Tongue (tissue), 2 donors: Measurements from ENCODE around the gene AP1B1. TPM values are rescaled to one million over a fixed set of nuclear protein-coding genes. Genes with fewer than 3 reads are reported as not detected.

ENCODE experiments used
- DNase-seq: peaks from one replicate; pipeline ENCODE4 v3.0.0-alpha.2; 2015
- total RNA-seq: library from RNA; depleted of rRNA; stranded (reverse); fragments of >200 nt; gene quantifications from one replicate; pipeline ENCODE4 v1.2.3, GENCODE V29; 2014

The AP1B1 gene
- total RNA-seq, 1 donor from 2014 or later, result 34.7 TPM

- DNase-seq, result no peak
Observed at GRCh38 chr22:29331658-29332300, 56.6 kb downstream of the AP1B1 start.

- no peak for DNase-seq
Observed at GRCh38 chr22:29331213-29331612, 57.2 kb downstream of the AP1B1 start.

GRCh38 chr22:29330753-29331152 lies 57.6 kb downstream of the AP1B1 start:
- DNase-seq, result no peak

GRCh38 chr22:29330291-29330690 lies 58.1 kb downstream of the AP1B1 start:
- DNase-seq, result no peak

- no peak for DNase-seq
Observed at GRCh38 chr22:29329581-29329980, 58.8 kb downstream of the AP1B1 start.

GRCh38 chr22:29328566-29329500 lies 59.5 kb downstream of the AP1B1 start:
- peak; percentile 93 for DNase-seq

GRCh38 chr22:29328055-29328454 lies 60.3 kb downstream of the AP1B1 start:
- DNase-seq, result no peak

GRCh38 chr22:29327089-29327764 lies 61.1 kb downstream of the AP1B1 start:
- DNase-seq, result no peak

GRCh38 chr22:29326481-29326880 lies 61.9 kb downstream of the AP1B1 start:
- no peak for DNase-seq

- no peak for DNase-seq
Observed at GRCh38 chr22:29325785-29326315, 62.5 kb downstream of the AP1B1 start.

- no peak for DNase-seq
Observed at GRCh38 chr22:29325356-29325755, 63.0 kb downstream of the AP1B1 start.

- DNase-seq, result no peak
Observed at GRCh38 chr22:29323641-29324040, 64.7 kb downstream of the AP1B1 start.

- no peak for DNase-seq
Observed at GRCh38 chr22:29320546-29320945, 67.8 kb downstream of the AP1B1 start.

GRCh38 chr22:29319072-29319471 lies 69.3 kb downstream of the AP1B1 start:
- DNase-seq, result no peak

GRCh38 chr22:29317827-29318454 lies 70.4 kb downstream of the AP1B1 start:
- DNase-seq, result no peak

- DNase-seq, result no peak
Observed at GRCh38 chr22:29316141-29316828, 72.1 kb downstream of the AP1B1 start.

GRCh38 chr22:29315286-29316140 lies 72.9 kb downstream of the AP1B1 start, which contains the start of gene RASL10A:
TSS of gene RASL10A (minus strand) at chr22:29315697. CDS start at chr22:29315246, 451 bp downstream.
- DNase-seq, result peak; percentile 67

GRCh38 chr22:29314537-29315285 lies 73.7 kb downstream of the AP1B1 start:
- DNase-seq, result no peak

GRCh38 chr22:29313576-29314466 lies 74.5 kb downstream of the AP1B1 start:
- DNase-seq, result no peak
